ENCODE measurements around the gene LONRF2. TPM values are rescaled to one million over a fixed set of nuclear protein-coding genes. Genes with fewer than 3 reads are reported as not detected.

Gene LONRF2
- total RNA-seq, 3 donors from 2014 or later (not counting 1 experiment from before 2014, with no cell fraction given): not detected

GRCh38 chr2:100243631-100244030, 78.7 kb downstream of the LONRF2 start:
- Mint-ChIP-seq H3K27ac (no peak overlapping the region), H3K27me3 (ENCODE audit: low read depth in 2 of 2) (peaks cover 0 to 17% of the 10 kb centered on the region in 2 donors), H3K4me3 (no peak overlapping the region), H3K9me3 (no peaks in the 10 kb centered on the region), H3K36me3 (no peaks in the 10 kb centered on the region), H3K4me1 (no peaks in the 10 kb centered on the region)
- 89% methylated on average over 6 of the region's 6 CpGs for WGBS (ENCODE audit: insufficient coverage)
- ATAC-seq (no peak), DNase-seq (no peak)
- Histone ChIP-seq H3K9me3 (ENCODE audit: control insufficient read depth, insufficient read depth, low read length) (no peaks in the 10 kb centered on the region), H3K27me3 (ENCODE audit: control insufficient read depth, insufficient read depth, low read length) (no peaks in the 10 kb centered on the region), H3K27ac (ENCODE audit: low read length) (no peak overlapping the region), H3K4me1 (ENCODE audit: control insufficient read depth, insufficient read depth, low read length) (peaks cover 20% of the 10 kb centered on the region), H3K36me3 (ENCODE audit: control insufficient read depth, insufficient read depth, low read length) (no peaks in the 10 kb centered on the region), H3K4me3 (ENCODE audit: low read length) (no peak overlapping the region)
- intact Hi-C loops (cut with micrococcal nuclease): loop anchor here (1.0 kb wide), 1 partner anchor 684 kb away; no protein-coding TSS in a partner anchor
- no peak for TF ChIP-seq CTCF (IDR thresholded peaks at IDR 0.05)

- Histone ChIP-seq H3K27me3 (ENCODE audit: control insufficient read depth, insufficient read depth, low read length) (no peaks in the 10 kb centered on the region), H3K27ac (ENCODE audit: low read length) (no peak overlapping the region), H3K4me1 (ENCODE audit: control insufficient read depth, insufficient read depth, low read length) (peaks cover 20% of the 10 kb centered on the region), H3K4me3 (ENCODE audit: low read length) (no peak overlapping the region), H3K9me3 (ENCODE audit: control insufficient read depth, insufficient read depth, low read length) (no peaks in the 10 kb centered on the region), H3K36me3 (ENCODE audit: control insufficient read depth, insufficient read depth, low read length) (no peaks in the 10 kb centered on the region)
- Mint-ChIP-seq H3K27ac (no peak overlapping the region), H3K4me1 (no peaks in the 10 kb centered on the region), H3K4me3 (no peak overlapping the region), H3K9me3 (no peaks in the 10 kb centered on the region), H3K36me3 (no peaks in the 10 kb centered on the region), H3K27me3 (ENCODE audit: low read depth in 2 of 2) (peaks cover 0 to 14% of the 10 kb centered on the region in 2 donors)
- DNase-seq: peak in 1 of 2 donors; percentile 64
- intact Hi-C loops (cut with micrococcal nuclease): loop anchor here (1.0 kb wide), 1 partner anchor 684 kb away; no protein-coding TSS in a partner anchor
- ATAC-seq: peak in 1 of 3 donors; percentile 48
- 58% methylated on average over 6 of the region's 6 CpGs for WGBS (ENCODE audit: insufficient coverage)
- TF ChIP-seq CTCF (IDR thresholded peaks at IDR 0.05): peak; percentile 14
Observed at GRCh38 chr2:100242891-100243619, 79.2 kb downstream of the LONRF2 start.

DNA sequence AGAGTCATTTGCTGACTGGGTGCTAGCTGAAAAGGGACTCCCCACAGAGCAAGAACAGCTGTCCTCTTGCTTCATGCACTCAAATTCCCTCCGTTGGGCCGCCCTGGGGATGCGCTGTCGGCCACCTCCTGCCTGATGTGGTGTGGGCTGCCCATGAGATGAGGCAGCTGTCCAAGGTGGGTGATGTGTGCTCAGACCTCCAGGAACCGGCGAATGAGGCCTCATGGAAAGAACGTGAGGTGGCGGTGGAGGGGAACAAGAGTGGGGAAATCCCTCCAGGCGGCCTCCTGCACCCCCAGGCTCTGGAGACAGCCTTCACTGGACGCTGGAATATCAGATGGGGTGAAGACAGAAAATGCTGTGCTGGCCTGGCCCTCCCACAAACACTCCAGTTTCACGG, 79.8 kb downstream of the LONRF2 start:
- H3K4me3 Mint-ChIP-seq: no peak overlapping the region
- Histone ChIP-seq H3K9me3 (ENCODE audit: control insufficient read depth, insufficient read depth, low read length) (no peaks in the 10 kb centered on the region), H3K27ac (ENCODE audit: low read length) (no peak overlapping the region), H3K27me3 (ENCODE audit: control insufficient read depth, insufficient read depth, low read length) (no peaks in the 10 kb centered on the region), H3K4me1 (ENCODE audit: control insufficient read depth, insufficient read depth, low read length) (peaks cover 18% of the 10 kb centered on the region), H3K36me3 (ENCODE audit: control insufficient read depth, insufficient read depth, low read length) (no peaks in the 10 kb centered on the region), H3K4me3 (ENCODE audit: low read length) (no peak overlapping the region)
- no peaks in the 10 kb centered on the region for H3K36me3 Mint-ChIP-seq
- WGBS (ENCODE audit: insufficient coverage): 80% methylated on average over 10 of the region's 11 CpGs
- intact Hi-C loops (cut with micrococcal nuclease): no loop called here
- no peak overlapping the region for H3K27ac Mint-ChIP-seq
- no peaks in the 10 kb centered on the region for H3K4me1 Mint-ChIP-seq
- DNase-seq: no peak
- H3K9me3 Mint-ChIP-seq: no peaks in the 10 kb centered on the region
- TF ChIP-seq CTCF (IDR thresholded peaks at IDR 0.05): no peak
- peaks cover 0 to 14% of the 10 kb centered on the region in 2 donors for H3K27me3 Mint-ChIP-seq (ENCODE audit: low read depth in 2 of 2)
- no peak for ATAC-seq

All from natural killer cell (primary cell).